NCI-H2227 (cell line): Measurements from ENCODE around the gene MOV10.
A peak's percentile ranks its signal among the peaks of the same experiment; 100 is the strongest.

Experiments
- DNase-seq: peaks from one replicate; lab custom pipeline; 2025; ENCODE audit not compliant: unreplicated experiment; lab: John Stamatoyannopoulos, UW

The MOV10 gene, protein sequence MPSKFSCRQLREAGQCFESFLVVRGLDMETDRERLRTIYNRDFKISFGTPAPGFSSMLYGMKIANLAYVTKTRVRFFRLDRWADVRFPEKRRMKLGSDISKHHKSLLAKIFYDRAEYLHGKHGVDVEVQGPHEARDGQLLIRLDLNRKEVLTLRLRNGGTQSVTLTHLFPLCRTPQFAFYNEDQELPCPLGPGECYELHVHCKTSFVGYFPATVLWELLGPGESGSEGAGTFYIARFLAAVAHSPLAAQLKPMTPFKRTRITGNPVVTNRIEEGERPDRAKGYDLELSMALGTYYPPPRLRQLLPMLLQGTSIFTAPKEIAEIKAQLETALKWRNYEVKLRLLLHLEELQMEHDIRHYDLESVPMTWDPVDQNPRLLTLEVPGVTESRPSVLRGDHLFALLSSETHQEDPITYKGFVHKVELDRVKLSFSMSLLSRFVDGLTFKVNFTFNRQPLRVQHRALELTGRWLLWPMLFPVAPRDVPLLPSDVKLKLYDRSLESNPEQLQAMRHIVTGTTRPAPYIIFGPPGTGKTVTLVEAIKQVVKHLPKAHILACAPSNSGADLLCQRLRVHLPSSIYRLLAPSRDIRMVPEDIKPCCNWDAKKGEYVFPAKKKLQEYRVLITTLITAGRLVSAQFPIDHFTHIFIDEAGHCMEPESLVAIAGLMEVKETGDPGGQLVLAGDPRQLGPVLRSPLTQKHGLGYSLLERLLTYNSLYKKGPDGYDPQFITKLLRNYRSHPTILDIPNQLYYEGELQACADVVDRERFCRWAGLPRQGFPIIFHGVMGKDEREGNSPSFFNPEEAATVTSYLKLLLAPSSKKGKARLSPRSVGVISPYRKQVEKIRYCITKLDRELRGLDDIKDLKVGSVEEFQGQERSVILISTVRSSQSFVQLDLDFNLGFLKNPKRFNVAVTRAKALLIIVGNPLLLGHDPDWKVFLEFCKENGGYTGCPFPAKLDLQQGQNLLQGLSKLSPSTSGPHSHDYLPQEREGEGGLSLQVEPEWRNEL

DNA sequence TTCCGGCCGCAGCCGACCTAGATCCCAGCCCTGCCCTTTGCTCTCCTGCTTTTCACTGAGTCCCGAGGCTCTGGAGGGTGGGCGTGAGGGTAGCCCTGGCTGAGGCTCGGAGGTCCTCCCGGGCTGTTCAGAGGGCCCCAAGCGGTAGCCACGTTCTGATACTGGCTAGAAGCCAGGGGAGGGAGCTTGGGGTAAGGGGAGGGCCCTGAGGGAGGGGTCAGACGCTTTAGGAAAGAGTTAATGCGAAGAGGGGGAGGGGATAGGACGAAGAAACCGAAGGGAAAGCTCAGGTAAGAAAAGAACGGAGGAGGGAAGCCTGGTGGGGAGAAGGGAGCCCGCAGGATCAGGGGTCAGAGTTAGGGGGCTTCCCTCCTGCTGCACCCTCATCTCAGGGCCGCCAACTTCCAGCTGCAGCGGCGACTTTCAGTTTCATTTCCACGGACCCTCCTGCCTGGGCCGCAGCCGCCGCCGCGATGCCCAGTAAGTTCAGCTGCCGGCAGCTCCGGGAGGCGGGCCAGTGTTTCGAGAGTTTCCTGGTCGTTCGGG is at the start of gene MOV10:
Gene MOV10, plus strand, starts transcription at position 220 of the 546 bp plus-strand sequence. Its CDS starts 254 bp downstream, at position 474.
- peak; percentile 77 for DNase-seq

DNA sequence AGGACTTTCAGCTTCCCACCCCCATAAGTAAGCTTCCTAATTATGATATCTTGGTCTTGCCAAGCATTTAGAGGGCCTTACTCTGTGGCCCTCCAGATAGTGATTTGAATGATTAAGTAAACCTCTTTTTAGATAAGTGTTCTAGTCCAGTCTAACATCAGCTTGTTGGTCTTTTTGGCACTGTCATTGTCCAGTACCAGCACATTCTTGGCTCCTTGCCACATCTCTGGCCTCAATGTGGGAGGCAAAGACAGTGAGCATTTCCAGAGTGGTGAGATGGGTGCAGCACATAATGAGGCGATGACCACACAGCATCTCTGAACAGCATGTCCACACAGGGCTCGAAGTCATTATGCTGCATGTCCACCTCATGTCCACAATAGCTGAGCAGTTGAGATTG is 48.8 kb upstream of the MOV10 start:
- no peak for DNase-seq

DNA sequence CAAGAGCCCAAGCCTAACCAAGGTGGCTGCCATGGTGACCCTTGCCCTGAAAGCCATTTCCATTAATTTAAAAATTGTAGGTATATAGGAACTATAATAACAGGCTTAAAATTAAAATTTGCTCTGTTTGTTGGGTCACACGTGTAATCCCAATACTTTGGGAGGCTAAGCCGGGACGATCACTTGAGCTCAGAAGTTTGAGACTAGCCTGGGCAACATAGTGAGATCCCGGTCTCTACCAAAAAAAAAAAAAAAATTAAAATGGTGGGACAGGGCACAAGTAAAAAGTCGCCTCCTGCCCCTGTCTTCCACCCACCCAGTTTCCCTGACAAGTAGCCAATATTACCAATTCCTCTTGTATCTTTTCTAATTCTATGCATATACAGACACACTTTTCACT is 48.3 kb upstream of the MOV10 start:
- DNase-seq: no peak

DNA sequence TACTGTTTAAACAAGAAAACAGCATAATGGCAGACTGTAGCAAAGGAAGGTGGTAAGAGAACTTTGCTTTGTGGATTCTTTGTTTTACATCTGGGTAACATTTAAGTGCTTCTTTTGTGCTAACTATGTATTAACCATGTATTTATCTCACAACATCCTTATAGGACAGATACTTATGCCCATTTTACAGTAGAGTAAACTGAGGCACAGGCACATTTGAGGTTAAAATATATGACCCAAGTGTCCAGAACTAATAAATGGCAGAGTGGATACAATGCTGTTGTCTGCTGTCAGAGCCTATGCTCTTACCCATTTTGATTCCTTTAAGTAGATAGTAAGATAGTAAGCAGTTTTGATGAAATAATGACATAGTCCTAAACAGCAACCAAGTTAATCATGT is 47.6 kb upstream of the MOV10 start:
- DNase-seq: no peak

DNA sequence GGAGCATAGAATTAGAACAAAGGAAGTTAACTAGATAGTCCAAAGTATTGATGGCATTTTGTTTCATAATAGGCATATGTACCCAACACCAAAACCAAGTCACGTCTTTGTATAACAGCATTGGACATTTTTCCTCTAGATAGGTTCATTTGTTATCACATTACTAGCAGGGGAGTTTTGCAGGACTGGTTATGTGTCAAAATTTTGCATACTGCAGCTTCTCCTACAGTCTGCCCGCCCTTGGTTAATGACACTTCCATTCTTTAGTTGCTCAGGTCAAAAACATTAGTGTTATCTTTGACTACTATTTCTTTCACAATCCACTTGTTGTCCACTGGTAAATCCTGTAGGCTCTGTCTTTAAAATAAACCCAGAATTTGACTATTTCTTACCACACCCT is 45.9 kb upstream of the MOV10 start:
- no peak for DNase-seq

DNA sequence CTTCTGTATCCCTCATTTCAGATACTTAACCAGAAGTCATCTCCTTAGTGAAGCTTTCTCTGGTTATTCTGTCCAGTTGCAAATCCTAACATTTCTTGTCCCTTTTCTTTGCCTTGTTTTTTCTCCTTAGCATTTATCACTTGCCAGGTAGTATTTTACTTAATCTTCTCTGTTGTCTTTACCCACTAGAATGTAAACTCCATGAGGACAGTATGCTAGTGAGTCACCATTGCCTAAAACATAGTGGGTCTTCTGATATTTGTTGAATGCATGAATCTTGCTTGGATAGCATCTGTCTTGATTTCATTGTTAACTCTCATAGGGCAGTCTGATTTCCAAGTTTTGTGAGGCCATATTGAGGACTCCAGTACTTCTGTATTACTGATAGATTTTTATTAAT is 45.2 kb upstream of the MOV10 start:
- DNase-seq: no peak

DNA sequence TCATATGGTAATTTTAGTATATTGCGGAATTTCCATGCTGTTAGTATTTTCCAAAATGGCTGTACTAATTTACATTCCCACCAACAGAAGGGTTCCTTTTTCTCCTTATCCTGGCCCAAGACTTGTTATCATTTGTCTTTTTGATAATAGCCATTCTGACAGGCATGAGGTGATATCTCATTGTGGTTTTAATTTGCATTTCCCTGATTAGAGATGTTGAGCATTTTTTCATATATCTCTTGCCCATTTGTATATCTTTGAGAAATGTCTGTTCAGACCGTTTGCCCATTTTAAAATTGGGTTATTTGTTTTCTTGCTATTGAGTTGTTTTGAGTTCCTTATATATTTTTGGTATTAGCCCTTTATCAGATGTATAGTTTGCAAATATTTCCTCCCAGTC is 40.8 kb upstream of the MOV10 start:
- no peak for DNase-seq

DNA sequence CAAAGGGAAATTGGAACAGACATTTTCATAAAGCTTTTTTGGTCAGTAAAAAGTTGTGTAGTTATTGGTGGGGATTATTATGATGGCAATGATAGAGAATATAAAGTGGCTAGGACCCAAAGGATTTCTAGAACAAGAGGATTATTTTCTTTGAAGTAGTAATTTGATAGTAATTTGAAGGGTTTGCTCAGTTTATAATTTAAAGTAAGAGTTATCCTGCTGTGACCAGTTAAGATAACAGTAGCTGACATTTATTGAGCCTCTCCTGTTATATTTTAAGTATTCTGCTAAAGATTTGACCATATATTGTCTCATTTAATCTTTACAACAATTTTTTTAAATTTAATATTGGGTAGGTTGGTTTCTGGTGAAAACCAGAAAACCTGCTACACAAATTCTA is 40.1 kb upstream of the MOV10 start:
- no peak for DNase-seq

DNA sequence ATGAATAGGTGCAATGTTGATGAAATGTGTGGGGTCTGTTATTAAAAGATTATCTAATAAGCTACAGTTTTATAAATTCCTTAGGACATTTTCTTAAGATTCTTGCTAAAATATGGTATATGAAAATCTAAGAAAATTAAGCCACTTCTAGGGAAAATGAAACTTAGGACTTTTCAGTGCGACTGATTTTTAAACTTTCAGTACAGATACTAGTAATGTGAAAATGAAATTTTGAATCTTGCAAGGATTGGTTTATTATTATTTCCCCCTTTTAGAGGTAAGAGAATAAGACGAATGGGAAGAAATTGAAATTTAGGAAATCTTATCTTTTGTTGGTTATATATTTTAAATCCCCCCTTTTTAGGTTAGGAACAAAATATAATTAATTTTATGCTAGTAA is 38.4 kb upstream of the MOV10 start:
- DNase-seq: no peak

DNA sequence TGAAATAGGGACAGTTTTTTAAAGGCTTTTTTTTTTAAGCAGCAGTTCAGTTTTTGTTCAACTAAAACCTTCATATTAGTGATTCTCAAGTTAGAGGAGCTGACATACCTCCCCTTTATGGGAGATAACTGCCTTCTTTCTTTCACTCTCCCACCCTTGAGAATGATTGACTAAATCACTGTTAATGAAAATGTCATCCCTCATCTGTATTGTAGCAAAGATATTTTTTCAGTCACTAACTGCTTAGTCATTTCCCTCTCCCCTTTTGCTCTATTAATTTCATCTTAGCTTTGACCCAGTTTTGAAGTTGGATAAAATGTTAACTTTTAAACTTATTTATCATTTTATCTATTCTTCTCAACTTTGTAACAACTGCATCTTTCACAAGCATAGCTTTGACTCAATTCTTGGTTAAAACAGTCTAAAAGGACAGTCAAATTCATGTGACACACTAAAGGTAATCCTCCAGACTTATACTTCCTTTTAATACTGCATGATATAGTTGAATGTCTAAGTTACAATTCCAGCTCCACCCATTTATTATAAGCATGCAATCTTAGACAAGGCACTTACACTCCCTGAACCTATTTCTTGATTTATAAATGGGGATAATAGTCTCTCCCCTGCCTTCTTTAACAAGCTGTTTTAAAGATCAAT is 37.7 kb upstream of the MOV10 start:
- no peak for DNase-seq

DNA sequence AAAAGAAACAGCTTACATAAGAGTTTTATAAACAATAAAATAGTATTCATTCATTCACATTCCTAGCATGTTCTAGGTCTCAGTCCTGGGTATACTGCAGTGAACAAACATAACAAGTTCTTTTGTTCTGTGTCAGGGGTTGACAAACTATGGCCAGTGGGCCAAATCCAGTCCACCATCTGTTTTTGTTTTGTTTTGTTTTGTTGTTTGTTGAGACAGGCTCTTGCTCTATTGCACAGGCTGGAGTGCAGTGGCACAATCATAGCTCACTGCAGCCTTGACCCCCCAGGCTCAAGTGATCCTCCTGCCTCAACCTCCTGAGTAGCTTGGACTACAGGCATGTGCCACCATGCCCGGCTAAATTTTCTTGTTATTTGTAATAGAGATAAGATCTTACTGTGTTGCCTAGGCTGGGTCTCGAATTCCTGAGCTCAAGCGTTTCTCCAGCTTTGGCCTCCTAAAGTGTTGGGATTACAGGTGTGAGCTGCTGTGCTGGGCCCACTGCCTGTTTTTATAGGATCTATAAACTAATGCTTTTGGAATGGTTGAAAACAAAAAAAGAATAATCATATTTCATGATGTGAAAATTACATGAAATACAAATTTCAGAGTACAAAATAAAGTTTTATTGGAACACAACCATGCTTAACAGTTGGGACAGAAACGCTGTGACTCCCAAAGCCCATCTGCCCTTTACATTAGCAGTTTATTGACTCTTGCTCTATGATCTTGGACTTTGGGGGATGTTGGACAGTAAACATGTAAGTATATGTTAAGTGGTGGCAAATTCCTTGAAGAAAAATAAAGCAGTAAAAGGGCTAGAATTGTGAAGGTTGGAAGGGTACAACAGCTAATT is 37.0 kb upstream of the MOV10 start:
- no peak for DNase-seq

DNA sequence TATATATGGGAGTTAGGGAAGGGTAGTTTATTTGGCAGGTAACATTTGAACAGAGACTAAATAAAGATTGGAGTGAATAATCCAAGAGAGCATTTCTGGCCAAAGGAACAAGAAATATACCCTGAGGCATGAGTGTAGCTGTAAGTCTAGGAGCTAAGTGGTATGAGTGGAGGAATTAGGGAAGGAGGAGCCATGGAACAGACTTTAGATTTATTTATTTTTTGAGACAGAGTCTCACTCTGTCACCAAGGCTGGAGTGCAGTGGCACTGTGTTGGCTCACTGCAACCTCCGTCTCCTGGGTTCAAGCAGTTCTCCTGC is 36.4 kb upstream of the MOV10 start:
- DNase-seq: no peak

DNA sequence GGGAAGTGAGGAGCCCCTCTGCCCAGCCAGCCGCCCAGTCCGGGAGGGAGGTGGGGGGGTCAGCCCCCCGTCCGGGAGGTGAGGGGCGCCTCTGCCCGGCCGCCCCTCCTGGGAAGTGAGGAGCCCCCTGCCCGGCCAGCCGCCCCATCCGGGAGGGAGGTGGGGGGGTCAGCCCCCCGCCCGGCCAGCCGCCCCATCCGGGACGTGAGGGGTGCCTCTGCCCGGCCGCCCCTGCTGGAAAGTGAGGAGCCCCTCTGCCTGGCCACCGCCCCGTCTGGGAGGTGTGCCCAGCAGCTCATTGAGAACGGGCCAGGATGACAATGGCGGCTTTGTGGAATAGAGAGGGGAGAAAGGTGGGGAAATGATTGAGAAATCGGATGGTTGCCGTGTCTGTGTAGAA is 34.0 kb upstream of the MOV10 start:
- DNase-seq: peak; percentile 10

DNA sequence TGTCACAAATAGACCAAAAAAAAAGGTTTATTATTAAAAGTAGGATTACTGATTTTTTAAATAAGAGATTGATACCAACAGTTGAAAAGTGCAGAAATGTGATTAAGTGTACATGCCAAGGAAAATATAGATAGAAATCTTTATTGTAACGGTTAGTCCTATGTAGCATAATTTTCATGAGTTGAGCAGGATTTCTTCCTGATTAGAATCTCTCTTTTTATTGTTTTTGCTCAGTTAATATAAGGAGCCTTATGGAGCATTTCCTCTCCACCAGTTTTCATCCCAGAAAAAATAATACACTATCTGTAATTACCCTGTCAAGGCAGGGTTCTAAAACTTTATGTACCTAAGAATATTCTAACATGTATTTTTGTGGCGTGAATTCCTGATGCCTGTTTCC is 31.4 kb upstream of the MOV10 start:
- DNase-seq: no peak

DNA sequence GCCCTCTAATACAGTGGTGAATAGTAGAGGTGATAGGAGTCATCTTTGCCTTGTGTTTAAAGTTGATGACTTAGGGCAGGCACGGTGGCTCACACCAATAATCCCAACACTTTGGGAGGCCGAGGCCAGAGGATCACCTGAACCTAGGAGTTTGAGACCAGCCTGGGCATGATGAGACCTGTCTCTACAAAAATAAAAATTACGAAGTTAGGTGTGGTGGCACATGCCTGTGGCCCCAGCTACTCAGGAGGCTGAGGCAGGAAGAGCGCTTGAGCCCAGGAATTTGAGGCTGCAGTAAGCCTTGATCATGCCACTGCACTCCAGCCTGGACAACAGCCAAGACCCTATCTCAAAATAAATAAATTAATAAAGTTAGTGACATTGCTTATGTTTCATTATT is 28.2 kb upstream of the MOV10 start:
- no peak for DNase-seq

DNA sequence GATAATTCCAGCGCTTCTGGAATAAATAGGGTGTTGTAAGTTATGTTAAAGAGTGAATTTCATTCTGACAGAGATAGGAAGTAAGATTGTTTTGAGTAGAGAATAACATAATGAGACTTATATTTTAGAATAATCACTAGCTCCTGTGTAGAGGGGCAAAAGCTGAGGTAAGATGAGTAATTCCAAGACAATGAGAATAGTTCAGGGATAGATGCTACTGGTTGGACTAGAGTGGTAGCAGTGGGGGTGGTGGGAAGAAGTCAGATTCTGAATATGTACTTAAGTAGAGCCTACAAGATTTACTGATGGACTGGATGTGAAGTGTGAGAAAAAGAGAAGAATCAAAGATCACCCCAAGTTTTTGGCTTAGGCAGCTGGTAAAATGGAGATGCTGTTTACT is 23.3 kb upstream of the MOV10 start:
- no peak for DNase-seq

DNA sequence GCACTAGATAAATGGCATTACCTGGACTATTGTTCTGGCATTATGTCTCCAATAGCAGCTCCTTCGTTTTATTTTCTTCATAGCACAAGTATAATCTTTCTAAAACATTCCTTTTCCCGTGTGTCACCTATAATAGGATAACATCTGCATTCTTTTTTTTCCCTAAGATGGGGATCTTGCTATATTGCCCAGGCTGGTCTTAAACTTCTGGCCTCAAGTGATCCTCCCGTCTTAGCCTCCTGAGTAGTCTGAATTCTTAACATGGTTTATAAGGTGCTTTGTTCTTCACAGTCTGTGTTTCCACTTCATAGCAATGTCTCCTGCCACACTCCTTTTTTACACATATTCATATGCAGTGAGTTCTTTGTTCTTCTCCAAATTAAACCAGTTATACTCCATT is 8.6 kb upstream of the MOV10 start:
- DNase-seq: no peak

DNA sequence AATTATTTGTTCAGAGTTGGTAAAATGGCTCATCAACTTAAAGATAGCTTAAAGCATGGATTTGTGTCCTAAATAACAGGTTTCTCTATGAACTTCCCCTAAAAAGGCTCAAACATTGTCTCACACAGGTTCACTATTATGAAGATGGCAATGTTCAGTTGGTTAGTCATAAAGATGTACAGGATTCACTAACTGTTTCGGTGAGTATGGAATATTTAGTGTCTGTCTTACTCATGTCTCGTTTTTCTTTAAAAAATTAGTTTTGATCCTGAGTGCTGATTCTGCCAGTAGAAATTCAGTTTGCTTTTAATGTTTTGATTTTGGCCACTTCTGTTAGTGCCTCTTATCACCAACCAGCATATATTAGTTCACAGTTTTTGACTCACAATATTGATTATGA is 7.5 kb upstream of the MOV10 start:
- no peak for DNase-seq

DNA sequence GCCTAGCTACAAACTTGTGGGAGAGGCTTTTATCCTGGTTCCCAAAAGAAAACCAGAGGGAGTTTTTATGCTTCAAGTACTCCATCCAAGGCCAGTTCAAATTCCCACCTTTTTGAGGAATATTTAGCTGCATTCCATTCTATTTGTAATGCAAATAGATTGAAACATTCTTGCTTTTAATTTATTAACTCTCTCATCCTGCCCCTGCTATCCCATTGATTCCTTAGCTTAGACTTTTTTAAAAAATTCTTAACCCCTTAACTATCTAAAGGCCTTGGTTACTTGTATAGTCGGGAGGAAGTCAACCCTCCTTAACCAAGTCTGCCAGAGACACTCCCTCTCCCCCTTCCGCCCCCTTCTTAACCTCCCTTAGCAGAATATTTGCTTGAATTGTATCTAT is 2.5 kb upstream of the MOV10 start:
- no peak for DNase-seq

DNA sequence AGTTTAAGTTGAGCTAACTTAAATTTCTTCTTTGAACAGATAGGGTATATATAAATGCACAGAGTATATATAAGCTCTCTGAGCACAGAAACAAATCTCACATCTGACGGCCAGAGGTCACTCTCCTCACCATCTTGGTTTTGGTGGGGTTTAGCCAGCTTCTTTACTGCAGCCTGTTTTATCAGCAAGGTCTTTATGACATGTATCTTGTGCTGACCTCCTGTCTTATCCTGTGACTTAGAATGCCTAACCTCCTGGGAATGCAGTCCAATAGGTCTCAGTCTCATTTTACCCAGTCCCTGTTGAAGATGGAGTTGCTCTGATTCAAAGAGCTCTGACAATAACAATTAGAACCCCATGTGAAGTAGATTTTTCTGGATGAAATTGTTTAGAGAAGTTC is 1.6 kb upstream of the MOV10 start:
- no peak for DNase-seq
